ENCODE measurements around the gene ABCD1. TPM values are rescaled to one million over a fixed set of nuclear protein-coding genes. Genes with fewer than 3 reads are reported as not detected.
A peak's percentile ranks its signal among the peaks of the same experiment; 100 is the strongest.

ABCD1 gene
- total RNA-seq, 1 donor from 2014 or later, result 19.5 TPM

GRCh38 chrX:153685751-153686696 lies 38.6 kb upstream of the ABCD1 start:
- Mint-ChIP-seq H3K4me1 (ENCODE audit: unreplicated experiment) (peaks cover 2% of the 10 kb centered on the region), H3K27me3 (ENCODE audit: unreplicated experiment) (peaks cover 1% of the 10 kb centered on the region), H3K4me3 (ENCODE audit: unreplicated experiment) (no peak overlapping the region), H3K36me3 (ENCODE audit: low read depth, unreplicated experiment) (no peaks in the 10 kb centered on the region), H3K27ac (ENCODE audit: unreplicated experiment) (no peak overlapping the region), H3K9me3 (ENCODE audit: unreplicated experiment) (no peaks in the 10 kb centered on the region)
- TF ChIP-seq CTCF (IDR thresholded peaks at IDR 0.05; ENCODE audit: unreplicated experiment), result no peak
- no peak for DNase-seq (ENCODE audit: low spot score)

GRCh38 chrX:153686711-153687110 lies 37.9 kb upstream of the ABCD1 start:
- peaks cover 1% of the 10 kb centered on the region for H3K27me3 Mint-ChIP-seq (ENCODE audit: unreplicated experiment)
- DNase-seq (ENCODE audit: low spot score), result no peak
- H3K27ac Mint-ChIP-seq (ENCODE audit: unreplicated experiment), result no peak overlapping the region
- peaks cover 2% of the 10 kb centered on the region for H3K4me1 Mint-ChIP-seq (ENCODE audit: unreplicated experiment)
- H3K36me3 Mint-ChIP-seq (ENCODE audit: low read depth, unreplicated experiment), result no peaks in the 10 kb centered on the region
- no peak for TF ChIP-seq CTCF (IDR thresholded peaks at IDR 0.05; ENCODE audit: unreplicated experiment)
- H3K9me3 Mint-ChIP-seq (ENCODE audit: unreplicated experiment), result no peaks in the 10 kb centered on the region
- no peak overlapping the region for H3K4me3 Mint-ChIP-seq (ENCODE audit: unreplicated experiment)

GRCh38 chrX:153687121-153688039 lies 37.3 kb upstream of the ABCD1 start, which contains the start of gene SLC6A8:
Gene SLC6A8, plus strand, starts transcription at chrX:153687926. Its CDS starts 649 bp downstream, at chrX:153688575.
- Mint-ChIP-seq H3K9me3 (ENCODE audit: unreplicated experiment) (no peaks in the 10 kb centered on the region), H3K4me3 (ENCODE audit: unreplicated experiment) (no peak within 1 kb of the TSS), H3K4me1 (ENCODE audit: unreplicated experiment) (peaks cover 2% of the 10 kb centered on the region), H3K36me3 (ENCODE audit: low read depth, unreplicated experiment) (no peaks in the 10 kb centered on the region), H3K27me3 (ENCODE audit: unreplicated experiment) (peaks cover 1% of the 10 kb centered on the region), H3K27ac (ENCODE audit: unreplicated experiment) (no peak within 1 kb of the TSS)
- no peak for TF ChIP-seq CTCF (IDR thresholded peaks at IDR 0.05; ENCODE audit: unreplicated experiment)
- DNase-seq (ENCODE audit: low spot score), result peak; percentile 60

GRCh38 chrX:153688071-153688470 lies 36.6 kb upstream of the ABCD1 start:
- Mint-ChIP-seq H3K4me3 (ENCODE audit: unreplicated experiment) (no peak overlapping the region), H3K27ac (ENCODE audit: unreplicated experiment) (no peak overlapping the region), H3K4me1 (ENCODE audit: unreplicated experiment) (peaks cover 2% of the 10 kb centered on the region), H3K9me3 (ENCODE audit: unreplicated experiment) (no peaks in the 10 kb centered on the region), H3K27me3 (ENCODE audit: unreplicated experiment) (peaks cover 1% of the 10 kb centered on the region), H3K36me3 (ENCODE audit: low read depth, unreplicated experiment) (no peaks in the 10 kb centered on the region)
- no peak for DNase-seq (ENCODE audit: low spot score)
- TF ChIP-seq CTCF (IDR thresholded peaks at IDR 0.05; ENCODE audit: unreplicated experiment), result no peak
